ENCODE results near the gene AAK1. TPM values are rescaled to one million over a fixed set of nuclear protein-coding genes. Genes with fewer than 3 reads are reported as not detected.
"Not testable (repeated sequence)": the region's sequence is repeated elsewhere in the genome, so short reads cannot be mapped to it uniquely, and the experiment has no call there.

The AAK1 gene
- polyA plus RNA-seq, 4 donors, result 8.7 to 36.5 (median 16.7) TPM

DNA sequence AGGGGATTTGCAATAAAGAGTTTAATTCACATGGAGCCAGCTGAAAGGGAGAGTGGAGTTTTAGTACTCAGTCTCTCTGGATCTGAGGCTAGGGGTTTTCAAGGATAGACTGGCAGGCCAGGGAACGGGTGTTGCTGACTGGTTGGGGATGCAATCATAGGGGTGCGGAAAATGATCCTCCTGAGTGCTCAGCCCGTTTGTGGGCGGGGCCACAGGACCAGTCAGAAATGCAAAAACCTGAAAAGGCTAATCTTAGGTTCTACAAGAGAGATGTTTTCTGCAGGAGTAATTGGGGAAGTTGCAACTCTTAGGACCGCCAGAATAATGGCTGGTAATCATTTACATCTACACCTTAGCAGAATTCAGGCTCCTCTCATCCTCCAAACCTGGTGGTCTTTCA lies 208.8 kb downstream of the AAK1 start:
- FAIRE-seq, result no peak
- Histone ChIP-seq H3K9me3 (ENCODE audit: control insufficient read depth in 2 of 2, insufficient read depth in 1 of 2, low read depth in 1 of 2, low read length in 1 of 2) (no peaks in the 10 kb centered on the region), H3K4me1 (ENCODE audit: control insufficient read depth in 3 of 3, insufficient read depth in 2 of 3, low read depth in 1 of 3, low read length in 2 of 3) (peaks cover 0 to 13% (median 9%) of the 10 kb centered on the region in 3 donors), H3K27me3 (ENCODE audit: control insufficient read depth in 3 of 3, insufficient read depth in 3 of 3, low read length in 3 of 3) (no peaks in the 10 kb centered on the region), H3K27ac (ENCODE audit: low read depth in 1 of 3, low read length in 2 of 3) (no peak overlapping the region), H3K4me3 (ENCODE audit: low read depth in 1 of 3, low read length in 3 of 3) (no peak overlapping the region), H3K36me3 (ENCODE audit: control insufficient read depth in 3 of 3, insufficient read depth in 2 of 3, low read depth in 1 of 3, low read length in 3 of 3) (peaks cover 2 to 17% (median 4%) of the 10 kb centered on the region in 3 donors)
- 79 to 86% (median 81%) methylated on average over 5 of the region's 5 CpGs for WGBS, 3 donors
- no peak for DNase-seq

DNA sequence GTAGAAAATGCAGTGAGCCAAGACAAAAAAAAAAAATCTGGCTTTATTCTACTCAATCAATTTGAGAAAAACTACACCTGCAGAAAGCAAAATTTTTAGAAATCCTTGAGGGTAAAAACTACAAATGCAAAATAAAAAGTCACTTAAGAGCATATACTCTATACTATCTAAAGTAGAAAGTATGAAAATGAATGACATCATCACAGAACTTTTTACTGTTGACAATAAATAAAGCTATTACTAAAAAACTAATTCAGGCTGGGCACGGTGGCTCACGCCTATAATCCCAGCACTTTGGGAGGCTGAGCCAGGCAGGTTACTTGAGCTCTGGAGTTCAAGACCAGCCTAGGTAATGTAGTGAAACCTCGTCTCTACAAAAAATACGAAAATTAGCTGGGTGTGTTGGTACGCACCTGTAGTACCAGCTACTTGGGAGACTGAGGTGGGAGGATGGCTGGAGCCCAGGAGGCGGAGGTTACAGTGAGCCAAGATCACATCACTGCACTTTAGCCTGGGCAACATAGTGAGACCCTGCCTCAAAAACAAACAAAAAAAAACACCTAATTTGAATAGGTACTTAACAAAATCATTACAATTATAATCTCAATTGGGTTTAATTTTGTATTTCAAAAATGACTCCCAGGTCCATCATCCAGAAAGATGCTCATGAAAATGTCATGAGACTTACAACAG lies 213.9 kb downstream of the AAK1 start:
- 89 to 90% (median 89%) methylated on average over 6 of the region's 6 CpGs for WGBS, 3 donors
- peaks cover 2 to 56% (median 6%) of the 10 kb centered on the region in 3 donors for H3K36me3 ChIP-seq (ENCODE audit: control insufficient read depth in 3 of 3, insufficient read depth in 2 of 3, low read depth in 1 of 3, low read length in 3 of 3)
- H3K4me1 ChIP-seq (ENCODE audit: control insufficient read depth in 3 of 3, insufficient read depth in 2 of 3, low read depth in 1 of 3, low read length in 2 of 3), result no peaks in the 10 kb centered on the region
- DNase-seq, result no peak
- H3K27me3 ChIP-seq (ENCODE audit: control insufficient read depth in 3 of 3, insufficient read depth in 3 of 3, low read length in 3 of 3), result no peaks in the 10 kb centered on the region
- no peak overlapping the region for H3K4me3 ChIP-seq (ENCODE audit: low read depth in 1 of 3, low read length in 3 of 3)
- no peaks in the 10 kb centered on the region for H3K9me3 ChIP-seq (ENCODE audit: control insufficient read depth in 2 of 2, insufficient read depth in 1 of 2, low read depth in 1 of 2, low read length in 1 of 2)
- FAIRE-seq, result no peak
- H3K27ac ChIP-seq (ENCODE audit: low read depth in 1 of 3, low read length in 2 of 3), result no peak overlapping the region

DNA sequence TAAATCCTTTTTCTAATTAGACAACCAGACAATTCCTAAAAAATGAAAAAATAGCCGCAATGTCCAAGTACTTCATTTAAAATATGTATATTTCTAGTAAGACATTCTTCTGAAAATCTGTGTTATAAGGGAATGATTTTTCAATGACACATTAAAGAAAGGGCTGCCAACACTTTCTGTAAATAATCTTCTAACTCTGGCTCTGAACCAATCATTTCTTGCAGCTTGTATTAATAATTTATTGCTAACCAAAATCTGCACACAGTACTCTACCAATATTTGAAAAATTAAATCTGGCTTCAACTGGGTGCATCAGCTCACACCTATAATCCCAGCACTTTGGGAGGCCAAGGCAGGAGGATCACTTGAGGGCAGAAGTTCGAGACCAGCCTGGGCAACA lies 214.6 kb downstream of the AAK1 start:
- H3K9me3 ChIP-seq (ENCODE audit: control insufficient read depth in 2 of 2, insufficient read depth in 1 of 2, low read depth in 1 of 2, low read length in 1 of 2), result no peaks in the 10 kb centered on the region
- peaks cover 2 to 59% (median 6%) of the 10 kb centered on the region in 3 donors for H3K36me3 ChIP-seq (ENCODE audit: control insufficient read depth in 3 of 3, insufficient read depth in 2 of 3, low read depth in 1 of 3, low read length in 3 of 3)
- H3K27ac ChIP-seq (ENCODE audit: low read depth in 1 of 3, low read length in 2 of 3), result no peak overlapping the region
- DNase-seq (no peak), FAIRE-seq (no peak)
- H3K4me3 ChIP-seq (ENCODE audit: low read depth in 1 of 3, low read length in 3 of 3), result no peak overlapping the region
- whole genome bisulfite sequencing, 3 donors, result 76 to 88% (median 85%) methylated on average over 2 of the region's 2 CpGs
- no peaks in the 10 kb centered on the region for H3K4me1 ChIP-seq (ENCODE audit: control insufficient read depth in 3 of 3, insufficient read depth in 2 of 3, low read depth in 1 of 3, low read length in 2 of 3)
- H3K27me3 ChIP-seq (ENCODE audit: control insufficient read depth in 3 of 3, insufficient read depth in 3 of 3, low read length in 3 of 3), result no peaks in the 10 kb centered on the region

DNA sequence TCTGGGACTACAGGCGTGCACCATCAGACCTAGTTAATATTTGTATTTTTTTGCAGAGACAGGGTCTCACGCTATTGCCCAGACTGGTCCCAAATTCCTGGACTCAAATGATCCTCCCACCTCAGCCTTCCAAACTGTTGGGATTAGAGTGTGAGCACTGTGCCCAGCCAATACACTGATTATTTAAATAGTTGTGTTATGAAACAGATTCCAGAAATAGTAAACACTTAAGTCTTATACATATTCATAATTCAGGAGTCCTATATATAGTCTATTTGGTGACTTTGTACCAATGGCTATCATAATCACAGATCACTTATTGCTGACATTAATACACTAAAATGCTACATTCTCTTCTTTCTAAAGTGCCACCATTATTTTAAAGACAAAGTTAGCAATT lies 219.1 kb downstream of the AAK1 start:
- Histone ChIP-seq H3K27ac (ENCODE audit: low read depth in 1 of 3, low read length in 2 of 3) (no peak overlapping the region), H3K4me1 (ENCODE audit: control insufficient read depth in 3 of 3, insufficient read depth in 2 of 3, low read depth in 1 of 3, low read length in 2 of 3) (no peaks in the 10 kb centered on the region), H3K4me3 (ENCODE audit: low read depth in 1 of 3, low read length in 3 of 3) (no peak overlapping the region), H3K27me3 (ENCODE audit: control insufficient read depth in 3 of 3, insufficient read depth in 3 of 3, low read length in 3 of 3) (no peaks in the 10 kb centered on the region), H3K36me3 (ENCODE audit: control insufficient read depth in 3 of 3, insufficient read depth in 2 of 3, low read depth in 1 of 3, low read length in 3 of 3) (peaks cover 2 to 57% (median 2%) of the 10 kb centered on the region in 3 donors), H3K9me3 (ENCODE audit: control insufficient read depth in 2 of 2, insufficient read depth in 1 of 2, low read depth in 1 of 2, low read length in 1 of 2) (no peaks in the 10 kb centered on the region)
- WGBS, 3 donors, result 93 to 96% (median 95%) methylated on average over 2 of the region's 2 CpGs
- no peak for DNase-seq
- FAIRE-seq, result no peak

DNA sequence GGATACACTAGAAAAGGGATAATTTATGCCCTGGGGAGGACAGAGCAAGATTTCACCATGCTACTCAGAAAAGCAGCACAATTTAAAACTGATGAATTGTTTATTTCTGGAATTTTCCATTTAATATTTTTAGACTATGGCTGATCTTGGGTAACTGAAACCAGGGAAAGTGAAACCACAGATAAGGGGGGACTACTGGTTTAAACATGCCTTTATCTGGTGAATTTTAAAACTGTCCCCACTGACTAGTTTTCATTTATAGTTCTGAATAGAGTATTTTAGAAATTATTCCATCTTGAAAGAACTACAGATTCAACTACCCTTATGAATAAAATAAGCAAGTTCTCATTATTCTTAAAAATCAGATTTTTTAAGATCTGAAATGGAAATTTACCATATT lies 221.3 kb downstream of the AAK1 start:
- no peak for DNase-seq
- no peaks in the 10 kb centered on the region for H3K4me1 ChIP-seq (ENCODE audit: control insufficient read depth in 3 of 3, insufficient read depth in 2 of 3, low read depth in 1 of 3, low read length in 2 of 3)
- no peak for FAIRE-seq
- no peak overlapping the region for H3K27ac ChIP-seq (ENCODE audit: low read depth in 1 of 3, low read length in 2 of 3)
- H3K9me3 ChIP-seq (ENCODE audit: control insufficient read depth in 2 of 2, insufficient read depth in 1 of 2, low read depth in 1 of 2, low read length in 1 of 2), result peaks cover 0 to 3% of the 10 kb centered on the region in 2 donors
- H3K27me3 ChIP-seq (ENCODE audit: control insufficient read depth in 3 of 3, insufficient read depth in 3 of 3, low read length in 3 of 3), result no peaks in the 10 kb centered on the region
- H3K4me3 ChIP-seq (ENCODE audit: low read depth in 1 of 3, low read length in 3 of 3), result no peak overlapping the region
- H3K36me3 ChIP-seq (ENCODE audit: control insufficient read depth in 3 of 3, insufficient read depth in 2 of 3, low read depth in 1 of 3, low read length in 3 of 3), result peaks cover 0 to 61% (median 2%) of the 10 kb centered on the region in 3 donors

DNA sequence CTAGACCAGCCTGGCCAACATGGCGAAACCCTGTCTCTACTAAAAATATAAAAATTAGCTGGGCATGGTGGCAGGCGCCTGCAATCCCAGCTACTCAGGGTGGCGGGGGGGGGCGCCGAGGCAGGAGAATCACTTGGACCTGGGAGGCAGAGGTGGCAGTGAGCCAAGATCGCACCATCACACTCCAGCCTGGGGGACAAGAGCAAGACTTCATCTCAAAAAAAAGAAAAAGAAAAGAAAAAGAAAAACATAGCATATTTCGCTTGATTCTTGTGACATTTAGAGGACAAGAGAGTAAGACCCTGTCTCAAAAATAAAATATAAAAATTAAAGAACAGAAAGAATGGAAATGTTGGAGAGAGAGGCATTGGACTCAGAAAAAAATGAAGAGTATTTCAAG lies 224.4 kb downstream of the AAK1 start:
- H3K27ac ChIP-seq (ENCODE audit: low read depth in 1 of 3, low read length in 2 of 3); H3K9me3 ChIP-seq (ENCODE audit: control insufficient read depth in 2 of 2, insufficient read depth in 1 of 2, low read depth in 1 of 2, low read length in 1 of 2); H3K27me3 ChIP-seq (ENCODE audit: control insufficient read depth in 3 of 3, insufficient read depth in 3 of 3, low read length in 3 of 3); FAIRE-seq; H3K4me1 ChIP-seq (ENCODE audit: control insufficient read depth in 3 of 3, insufficient read depth in 2 of 3, low read depth in 1 of 3, low read length in 2 of 3); DNase-seq; H3K4me3 ChIP-seq (ENCODE audit: low read depth in 1 of 3, low read length in 3 of 3): not testable (repeated sequence)
- H3K36me3 ChIP-seq (ENCODE audit: control insufficient read depth in 3 of 3, insufficient read depth in 2 of 3, low read depth in 1 of 3, low read length in 3 of 3), result peaks cover 0 to 51% (median 2%) of the 10 kb centered on the region in 3 donors
- WGBS, 3 donors, result 83 to 90% (median 85%) methylated on average over 7 of the region's 7 CpGs

DNA sequence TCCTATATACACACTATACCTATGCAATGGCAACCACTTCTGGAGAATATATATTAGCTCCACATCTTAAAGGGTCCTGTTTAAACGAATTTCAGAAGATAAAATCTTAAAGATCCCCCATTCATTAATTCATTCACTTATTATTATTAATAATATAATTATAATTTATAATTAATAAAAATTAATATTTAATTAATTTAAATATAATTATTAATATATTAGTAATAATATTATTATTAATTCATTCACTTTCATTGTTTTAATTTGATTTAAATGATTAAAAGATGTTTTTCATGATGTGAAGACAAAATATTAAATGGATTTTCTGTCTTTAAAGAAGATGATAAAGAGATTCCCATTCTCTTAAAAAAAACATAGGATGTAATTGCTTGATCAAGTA lies 227.4 kb downstream of the AAK1 start:
- FAIRE-seq (peak; percentile 94), DNase-seq (no peak)
- H3K27me3 ChIP-seq (ENCODE audit: control insufficient read depth in 3 of 3, insufficient read depth in 3 of 3, low read length in 3 of 3), result no peaks in the 10 kb centered on the region
- peaks cover 0 to 55% (median 2%) of the 10 kb centered on the region in 3 donors for H3K36me3 ChIP-seq (ENCODE audit: control insufficient read depth in 3 of 3, insufficient read depth in 2 of 3, low read depth in 1 of 3, low read length in 3 of 3)
- H3K4me3 ChIP-seq (ENCODE audit: low read depth in 1 of 3, low read length in 3 of 3), result no peak overlapping the region
- H3K4me1 ChIP-seq (ENCODE audit: control insufficient read depth in 3 of 3, insufficient read depth in 2 of 3, low read depth in 1 of 3, low read length in 2 of 3), result no peaks in the 10 kb centered on the region
- no peak overlapping the region for H3K27ac ChIP-seq (ENCODE audit: low read depth in 1 of 3, low read length in 2 of 3)
- peaks cover 0 to 3% of the 10 kb centered on the region in 2 donors for H3K9me3 ChIP-seq (ENCODE audit: control insufficient read depth in 2 of 2, insufficient read depth in 1 of 2, low read depth in 1 of 2, low read length in 1 of 2)
- 71 to 85% (median 78%) methylated on average over 1 of the region's 1 CpG for WGBS, 3 donors

All from small intestine (tissue), 7 donors.